H1 (cell line): ENCODE data around the gene DCLK1. TPM values are rescaled to one million over a fixed set of nuclear protein-coding genes. Genes with fewer than 3 reads are reported as not detected.

Experiments
- CTCF ChIA-PET: fragments of 300-600 bp; sonication (Branson Sonifier 250); formaldehyde crosslinking; loops from one replicate; lab custom pipeline; 2021; ENCODE audit not compliant: partially characterized antibody; lab: Charles Lee
- POLR2A ChIA-PET: fragments of 300-600 bp; sonication (Branson Sonifier 250); formaldehyde crosslinking; loops from one replicate; lab custom pipeline; 2021; ENCODE audit warnings: inconsistent platforms; ENCODE audit not compliant: partially characterized antibody; lab: Charles Lee
- DNase-seq, 2 experiments: peaks; one replicate each; pipeline versions ENCODE4 v3.0.0 to v3.0.0-alpha.2; 2010 to 2022; ENCODE audit warnings: low spot score in 2 of 2, low read depth in 1 of 2, mixed read lengths in 1 of 2
- FAIRE-seq: peaks from 2 replicates; lab custom pipeline; 2011; peaks lifted over from hg19 to GRCh38; lab: Jason Lieb, UNC
- H2AFZ ChIP-seq: 2 replicates; pipeline ENCODE4 v1.8.1; 2012; ENCODE audit warnings: low read length, inconsistent platforms
- H2AK5ac ChIP-seq: 2 replicates; pipeline ENCODE4 v1.6.1; 2013; ENCODE audit warnings: low read depth, low read length
- H2BK120ac ChIP-seq: replicated peaks from 2 replicates; pipeline ENCODE3; 2013; ENCODE audit warnings: low read depth, low read length, inconsistent platforms
- H2BK12ac ChIP-seq: 2 replicates; pipeline ENCODE4 v1.6.1; 2013; ENCODE audit warnings: low read depth, low read length
- H2BK15ac ChIP-seq: 2 replicates; pipeline ENCODE4 v1.6.1; 2013; ENCODE audit warnings: low read length
- H2BK20ac ChIP-seq: 2 replicates; pipeline ENCODE4 v1.6.1; 2013; ENCODE audit warnings: low read length
- H2BK5ac ChIP-seq: 2 replicates; pipeline ENCODE4 v1.6.1; 2013; ENCODE audit warnings: low read depth, low read length
- H3K14ac ChIP-seq: 2 replicates; pipeline ENCODE4 v1.6.1; 2013; ENCODE audit warnings: inconsistent platforms; ENCODE audit not compliant: insufficient read length
- H3K18ac ChIP-seq: 2 replicates; pipeline ENCODE4 v1.6.1; 2013; ENCODE audit warnings: low read length; ENCODE audit errors: extremely low read depth
- H3K23ac ChIP-seq: 2 replicates; pipeline ENCODE4 v1.6.1; 2013; ENCODE audit warnings: inconsistent platforms; ENCODE audit not compliant: insufficient read length
- H3K23me2 ChIP-seq: 2 replicates; pipeline ENCODE4 v1.6.1; 2013; ENCODE audit warnings: low read depth, low read length
- H3K27ac ChIP-seq: 2 replicates; pipeline ENCODE4 v1.6.1; 2011; ENCODE audit warnings: low read depth, low read length, inconsistent platforms
- H3K27me3 ChIP-seq, 4 experiments: replicated peaks in 1 of 4; 1 replicate in 1 of 4; 2 replicates in 3 of 4; pipeline versions ENCODE4 v1.6.1 to v1.8.1; 2011 to 2013; ENCODE audit warnings: low read length in 3 of 4, mild to moderate bottlenecking in 3 of 4, inconsistent platforms in 2 of 4, mixed read lengths in 2 of 4, moderate library complexity in 1 of 4; ENCODE audit not compliant: control insufficient read depth in 3 of 4, insufficient read depth in 3 of 4; ENCODE audit errors: extremely low read depth in 1 of 4
- H3K36me3 ChIP-seq, 4 experiments: 2 replicates each; pipeline versions ENCODE4 v1.6.1 to v1.8.1; 2011 to 2013; ENCODE audit warnings: mild to moderate bottlenecking in 4 of 4, low read length in 3 of 4, moderate library complexity in 2 of 4, control low read depth in 1 of 4, inconsistent platforms in 1 of 4; ENCODE audit not compliant: insufficient read depth in 4 of 4, control insufficient read depth in 2 of 4
- H3K4ac ChIP-seq: replicated peaks from 2 replicates; pipeline ENCODE3; 2013; ENCODE audit warnings: low read length, low read depth, mixed read lengths, inconsistent platforms; ENCODE audit not compliant: insufficient read length
- H3K4me1 ChIP-seq, 4 experiments: replicated peaks in 1 of 4; 1 replicate in 1 of 4; 2 replicates in 3 of 4; pipeline versions ENCODE4 v1.6.1 to v1.8.1; 2011 to 2013; ENCODE audit warnings: low read length in 3 of 4, inconsistent platforms in 2 of 4, mixed read lengths in 1 of 4; ENCODE audit not compliant: insufficient read depth in 4 of 4, control insufficient read depth in 3 of 4
- H3K4me2 ChIP-seq, 2 experiments: 2 replicates each; pipeline versions ENCODE4 v1.6.1 to v1.8.1; 2011 to 2013; ENCODE audit warnings: low read depth in 2 of 2, low read length in 2 of 2, control low read depth in 1 of 2, inconsistent platforms in 1 of 2, mild to moderate bottlenecking in 1 of 2; ENCODE audit not compliant: insufficient read depth in 1 of 2
- H3K4me3 ChIP-seq, 4 experiments: fragments of 200-600, 300-600 bp in 1 of 4; sonication (generic), shearing (Covaris generic), sonication (Bioruptor Twin) in 1 of 4; 2 replicates each; pipeline versions ENCODE4 v1.5.1 to v1.8.1; 2011 to 2016; ENCODE audit warnings: low read length in 4 of 4, low read depth in 3 of 4, control low read depth in 2 of 4, inconsistent platforms in 2 of 4, mild to moderate bottlenecking in 2 of 4, mixed read lengths in 1 of 4, moderate library complexity in 1 of 4; ENCODE audit not compliant: insufficient read depth in 2 of 4; ENCODE audit errors: extremely low read depth in 1 of 4
- H3K56ac ChIP-seq: replicated peaks from 2 replicates; pipeline ENCODE3; 2013; ENCODE audit warnings: low read depth, mild to moderate bottlenecking, mixed read lengths, low read length, inconsistent platforms; ENCODE audit not compliant: insufficient read length
- H3K79me1 ChIP-seq: 2 replicates; pipeline ENCODE4 v1.6.1; 2013; ENCODE audit warnings: low read depth, low read length, control low read depth
- H3K79me2 ChIP-seq, 2 experiments: 2 replicates each; pipeline versions ENCODE4 v1.6.1 to v1.8.1; 2012 to 2013; ENCODE audit warnings: low read length in 2 of 2, mild to moderate bottlenecking in 2 of 2, inconsistent platforms in 1 of 2; ENCODE audit not compliant: insufficient read depth in 2 of 2, control insufficient read depth in 1 of 2
- H3K9ac ChIP-seq, 4 experiments: replicated peaks in 1 of 4; 1 replicate in 1 of 4; 2 replicates in 3 of 4; pipeline versions ENCODE4 v1.6.1 to v1.8.1; 2011 to 2013; ENCODE audit warnings: low read depth in 3 of 4, low read length in 3 of 4, control low read depth in 2 of 4, mild to moderate bottlenecking in 2 of 4, moderate library complexity in 2 of 4, inconsistent platforms in 1 of 4; ENCODE audit errors: extremely low read depth in 1 of 4
- H3K9me3 ChIP-seq, 2 experiments: 2 replicates each; pipeline versions ENCODE4 v1.6.1 to v1.8.1; 2012 to 2013; ENCODE audit warnings: mild to moderate bottlenecking in 2 of 2, moderate library complexity in 2 of 2, control low read depth in 1 of 2, inconsistent platforms in 1 of 2, low read depth in 1 of 2, low read length in 1 of 2, mixed read lengths in 1 of 2; ENCODE audit not compliant: insufficient read depth in 2 of 2
- H4K20me1 ChIP-seq, 2 experiments: replicated peaks in 1 of 2; 2 replicates each; pipeline versions ENCODE3 to v1.8.1; 2011 to 2013; ENCODE audit warnings: inconsistent platforms in 2 of 2, low read length in 2 of 2, mild to moderate bottlenecking in 1 of 2; ENCODE audit not compliant: insufficient read depth in 2 of 2, control insufficient read depth in 1 of 2
- H4K5ac ChIP-seq: 2 replicates; pipeline ENCODE4 v1.6.1; 2013; ENCODE audit warnings: low read length, low read depth, mixed read lengths, inconsistent platforms; ENCODE audit not compliant: insufficient read length
- H4K8ac ChIP-seq: 2 replicates; pipeline ENCODE4 v1.8.0; 2013; ENCODE audit warnings: mild to moderate bottlenecking, moderate library complexity, low read length, inconsistent platforms; ENCODE audit not compliant: insufficient read depth; ENCODE audit errors: extremely low read depth
- H4K91ac ChIP-seq: replicated peaks from 2 replicates; pipeline ENCODE3; 2013; ENCODE audit warnings: low read length, mixed read lengths, inconsistent platforms; ENCODE audit not compliant: insufficient read length
- BRCA1 ChIP-seq: IDR thresholded peaks from 2 replicates; pipeline ENCODE4 v1.6.1; 2012; ENCODE audit warnings: low read depth, low read length, improper control_type of control experiment
- EZH2 ChIP-seq: fragments of 200-600 bp; sonication (generic); IDR thresholded peaks from 2 replicates; pipeline ENCODE4 v1.7.1; 2012; ENCODE audit warnings: low read depth, mild to moderate bottlenecking, moderate library complexity, low read length, inconsistent platforms; ENCODE audit not compliant: severe bottlenecking
- FOSL1 ChIP-seq: IDR thresholded peaks from 2 replicates; pipeline ENCODE4 v1.6.1; 2011; ENCODE audit warnings: mild to moderate bottlenecking, low read depth, low read length, moderate library complexity; ENCODE audit not compliant: insufficient read depth
- KDM1A ChIP-seq: fragments of 200-600, 300-600 bp; sonication (generic); IDR thresholded peaks from 2 replicates; pipeline ENCODE4 v1.7.1; 2016; ENCODE audit warnings: mild to moderate bottlenecking, low read length, borderline replicate concordance
- POLR2A ChIP-seq, 2 experiments: IDR thresholded peaks; 1 replicate in 1 of 2; 2 replicates in 1 of 2; pipeline ENCODE4 v1.6.1; 2011; ENCODE audit warnings: low read depth in 2 of 2, low read length in 2 of 2, mild to moderate bottlenecking in 2 of 2; ENCODE audit errors: control extremely low read depth in 1 of 2
- RAD21 ChIP-seq, 2 experiments: IDR thresholded peaks in 1 of 2; conservative IDR thresholded peaks in 1 of 2; 2 replicates each; pipeline ENCODE4 v1.6.1; 2011; ENCODE audit warnings: low read depth in 2 of 2, low read length in 2 of 2, improper control_type of control experiment in 1 of 2, inconsistent platforms in 1 of 2, mild to moderate bottlenecking in 1 of 2, moderate library complexity in 1 of 2
- SAP30 ChIP-seq: fragments of 300-600 bp; sonication (generic); IDR thresholded peaks from 2 replicates; pipeline ENCODE4 v1.7.1; 2012; ENCODE audit warnings: low read length, moderate library complexity, mild to moderate bottlenecking, inconsistent platforms; ENCODE audit not compliant: insufficient read depth, insufficient replicate concordance
- SP4 ChIP-seq: IDR thresholded peaks from 2 replicates; pipeline ENCODE4 v1.6.1; 2012; ENCODE audit warnings: low read length, inconsistent platforms
- TAF7 ChIP-seq: optimal IDR thresholded peaks from 2 replicates; pipeline ENCODE3; 2011; ENCODE audit warnings: low read depth, mild to moderate bottlenecking, inconsistent platforms, low read length, moderate library complexity, borderline replicate concordance
- WGBS, 2 experiments: shearing (Covaris generic) in 1 of 2; methylation state at CpG; one replicate each; pipeline versions ENCODE4 v1.1.6 to v1.1.7; 2013 to 2015; ENCODE audit warnings: low lambda C conversion rate in 2 of 2, mixed read lengths in 2 of 2, inconsistent platforms in 1 of 2, low coverage in 1 of 2, missing lambda C conversion rate in 1 of 2; ENCODE audit not compliant: insufficient replicate concordance in 2 of 2, insufficient coverage in 1 of 2, insufficient read length in 1 of 2; ENCODE audit errors: extremely low coverage in 1 of 2, missing lambda C conversion rate in 1 of 2; 5-methylcytosine and 5-hydroxymethylcytosine counted together
- polyA plus RNA-seq, 7 experiments: library from polyadenylated mRNA; depleted of rRNA in 3 of 7; stranded (reverse) in 5 of 7; unstranded in 2 of 7; fragments of >200 nt in 5 of 7; fragments of 200-250 nt in 2 of 7; gene quantifications; 1 replicate in 5 of 7; 2 replicates in 1 of 7; 4 replicates in 1 of 7; pipeline versions ENCODE4 v1.2.1 to v1.2.3, GENCODE V29; 2011 to 2013; ENCODE audit warnings: missing spikeins in 2 of 7, mixed read lengths in 2 of 7
- total RNA-seq: library from RNA; stranded (reverse); fragmentation: NEBNext Ultra II Directional; extraction: Animal tissue kit (Norgen Biotek cat#: 25700); gene quantifications from 2 replicates; pipeline ENCODE4 v1.2.1, GENCODE V29; 2021
- TF ChIP-seq, protein P1 (sequence below), 3 experiments: IDR thresholded peaks; 1 replicate in 2 of 3; 2 replicates in 1 of 3; pipeline versions ENCODE4 v1.5.1 to v1.6.1; 2011; ENCODE audit warnings: low read length in 3 of 3, mild to moderate bottlenecking in 3 of 3, inconsistent platforms in 2 of 3, low read depth in 1 of 3, moderate library complexity in 1 of 3; ENCODE audit not compliant: insufficient read depth in 1 of 3; ENCODE audit errors: control extremely low read depth in 1 of 3

The DCLK1 gene
- total and polyA plus RNA-seq, 2 of the 8 experiments (the other 6 are each of a cell fraction or from before 2014, with no cell fraction given) = 22.8 to 41.0 TPM

DNA sequence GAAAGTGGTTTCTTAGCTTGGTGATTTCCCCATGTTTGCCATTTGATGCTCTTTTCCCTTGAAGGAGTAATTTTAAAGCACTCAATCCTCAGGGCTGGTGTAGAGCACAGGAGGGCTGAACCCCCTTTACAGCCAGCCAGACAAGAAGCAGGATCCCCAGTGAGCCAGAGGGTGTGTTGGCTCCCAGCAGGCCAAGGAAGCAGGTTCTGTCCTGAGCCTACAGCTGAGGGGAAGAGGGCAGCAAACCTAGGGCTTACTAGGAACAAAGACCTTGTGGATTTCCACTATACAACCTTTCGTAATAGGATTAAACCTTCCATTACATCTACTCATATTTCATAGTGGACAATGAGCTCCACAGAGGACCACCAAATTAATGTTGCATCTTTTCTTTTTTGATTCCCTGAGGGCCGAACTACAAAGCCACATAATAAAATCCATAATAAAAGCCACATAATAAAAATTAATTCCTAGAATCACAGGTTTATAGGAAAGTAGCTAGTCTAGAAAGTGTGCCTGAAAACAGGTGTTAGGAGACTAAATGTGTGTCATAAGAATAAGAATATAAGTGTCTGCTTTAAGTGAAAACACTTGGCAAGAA lies 300.2 kb downstream of the DCLK1 start:
- FAIRE-seq (no peak), DNase-seq (no peak)
- no peak overlapping the region for H3K18ac ChIP-seq
- H2BK12ac ChIP-seq = no peak overlapping the region
- H4K8ac ChIP-seq = no peak overlapping the region
- no peak overlapping the region for H2BK5ac ChIP-seq
- no peaks in the 10 kb centered on the region for H3K23me2 ChIP-seq
- WGBS, 2 experiments = 92% methylated on average over 2 of the region's 2 CpGs; no CpG with 5 or more reads in 1 of the 2 experiments
- H4K20me1 ChIP-seq = no peaks in the 10 kb centered on the region
- no peak overlapping the region for H2AFZ ChIP-seq
- H3K14ac ChIP-seq = no peak overlapping the region
- ChIA-PET CTCF (interaction anchor here (0.9 to 7.8 kb wide), 10 partner anchors 9 to 123 kb away, joined by 3 to 60 read pairs (median 4); no protein-coding TSS in a partner anchor), POLR2A (no interaction called here)
- H3K4me3 ChIP-seq = no peak overlapping the region
- H3K79me1 ChIP-seq = no peaks in the 10 kb centered on the region
- H3K9me3 ChIP-seq = no peaks in the 10 kb centered on the region
- H3K27ac ChIP-seq = no peak overlapping the region
- no peak overlapping the region for H3K56ac ChIP-seq
- H3K4me2 ChIP-seq = no peak overlapping the region
- H3K4me1 ChIP-seq = no peaks in the 10 kb centered on the region; a peak in 1 of 7 replicates
- H2BK15ac ChIP-seq = no peak overlapping the region
- H3K4ac ChIP-seq = no peak overlapping the region
- H2AK5ac ChIP-seq = no peak overlapping the region
- no peaks in the 10 kb centered on the region for H3K79me2 ChIP-seq
- H4K5ac ChIP-seq = no peak overlapping the region
- no peaks in the 10 kb centered on the region for H3K27me3 ChIP-seq
- H3K36me3 ChIP-seq = peaks cover 0 to 14% (median 5%) of the 10 kb centered on the region in 4 experiments; a peak in 6 of 8 replicates
- H2BK120ac ChIP-seq = no peak overlapping the region
- no peak overlapping the region for H4K91ac ChIP-seq
- no peak overlapping the region for H2BK20ac ChIP-seq
- no peak overlapping the region; a peak in 1 of 7 replicates for H3K9ac ChIP-seq
- no peak overlapping the region for H3K23ac ChIP-seq
- TF ChIP-seq SAP30 (no peak), SP4 (no peak), RAD21 (IDR thresholded peaks at IDR 0.05 in 1 of 2, conservative IDR thresholded peaks at IDR 0.05 in 1 of 2; ENCODE audit: low read depth in 2 of 2, low read length in 2 of 2) (no peak), TAF7 (no peak), POLR2A (IDR thresholded peaks at IDR 0.05; ENCODE audit: control extremely low read depth in 1 of 2, low read depth in 2 of 2, low read length in 2 of 2) (no peak), EZH2 (no peak), FOSL1 (no peak), KDM1A (no peak), BRCA1 (no peak)
- TF ChIP-seq, protein P1, sequence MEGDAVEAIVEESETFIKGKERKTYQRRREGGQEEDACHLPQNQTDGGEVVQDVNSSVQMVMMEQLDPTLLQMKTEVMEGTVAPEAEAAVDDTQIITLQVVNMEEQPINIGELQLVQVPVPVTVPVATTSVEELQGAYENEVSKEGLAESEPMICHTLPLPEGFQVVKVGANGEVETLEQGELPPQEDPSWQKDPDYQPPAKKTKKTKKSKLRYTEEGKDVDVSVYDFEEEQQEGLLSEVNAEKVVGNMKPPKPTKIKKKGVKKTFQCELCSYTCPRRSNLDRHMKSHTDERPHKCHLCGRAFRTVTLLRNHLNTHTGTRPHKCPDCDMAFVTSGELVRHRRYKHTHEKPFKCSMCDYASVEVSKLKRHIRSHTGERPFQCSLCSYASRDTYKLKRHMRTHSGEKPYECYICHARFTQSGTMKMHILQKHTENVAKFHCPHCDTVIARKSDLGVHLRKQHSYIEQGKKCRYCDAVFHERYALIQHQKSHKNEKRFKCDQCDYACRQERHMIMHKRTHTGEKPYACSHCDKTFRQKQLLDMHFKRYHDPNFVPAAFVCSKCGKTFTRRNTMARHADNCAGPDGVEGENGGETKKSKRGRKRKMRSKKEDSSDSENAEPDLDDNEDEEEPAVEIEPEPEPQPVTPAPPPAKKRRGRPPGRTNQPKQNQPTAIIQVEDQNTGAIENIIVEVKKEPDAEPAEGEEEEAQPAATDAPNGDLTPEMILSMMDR (IDR thresholded peaks at IDR 0.05; ENCODE audit: control extremely low read depth in 1 of 3, insufficient read depth in 1 of 3, low read depth in 1 of 3, low read length in 3 of 3) = no peak
